PC-9 (cell line): Measurements from ENCODE around the gene ATF6. TPM values are rescaled to one million over a fixed set of nuclear protein-coding genes. Genes with fewer than 3 reads are reported as not detected.

Experiments used
- BruUV-seq: library from RNA; stranded (reverse); fragments of 400-500 nt; replicated peaks from 2 replicates; lab custom pipeline; 2021; lab: Mats Ljungman, UMichigan
- CTCF ChIA-PET: fragments of 300-600 bp; sonication (Branson Sonifier 250); formaldehyde crosslinking; loops from one replicate; lab custom pipeline; 2022; ENCODE audit warnings: antibody characterized with exemption; lab: Charles Lee
- POLR2A ChIA-PET: fragments of 300-600 bp; sonication (Branson Sonifier 250); formaldehyde crosslinking; loops from one replicate; lab custom pipeline; 2022; ENCODE audit warnings: antibody characterized with exemption; ENCODE audit not compliant: unreplicated experiment; lab: Charles Lee
- DNase-seq, 2 experiments: peaks; one replicate each; pipeline versions ENCODE4 v3.0.0 to v3.0.0-alpha.2; 2015 to 2022; ENCODE audit warnings: mixed read lengths in 1 of 2
- H2AFZ ChIP-seq: fragments of 200-600 bp; sonication (generic); 2 replicates; pipeline ENCODE4 v1.8.1; 2017; ENCODE audit warnings: antibody characterized with exemption
- H3F3A ChIP-seq: fragments of 200-600 bp; sonication (generic); 2 replicates; pipeline ENCODE4 v1.8.1; 2017; ENCODE audit warnings: antibody characterized with exemption, mild to moderate bottlenecking, low read depth; ENCODE audit not compliant: insufficient read depth
- H3K27ac ChIP-seq: fragments of 200-600 bp; sonication (generic); 2 replicates; pipeline ENCODE4 v1.6.1; 2016; ENCODE audit warnings: mixed run types
- H3K27me3 ChIP-seq: fragments of 200-600 bp; sonication (generic); 2 replicates; pipeline ENCODE4 v1.6.1; 2016; ENCODE audit warnings: low read depth, mixed run types; ENCODE audit not compliant: insufficient read depth
- H3K36me3 ChIP-seq: fragments of 200-600 bp; sonication (generic); 2 replicates; pipeline ENCODE4 v1.6.1; 2016; ENCODE audit warnings: low read depth, mixed run types
- H3K4me1 ChIP-seq: fragments of 200-600 bp; sonication (generic); replicated peaks from 2 replicates; pipeline ENCODE4 v1.6.1; 2016; ENCODE audit warnings: mixed run types; ENCODE audit not compliant: insufficient read depth
- H3K4me2 ChIP-seq: fragments of 200-600 bp; sonication (generic); 2 replicates; pipeline ENCODE4 v1.6.1; 2017; ENCODE audit warnings: mixed run types
- H3K4me3 ChIP-seq: fragments of 200-600 bp; sonication (generic); 2 replicates; pipeline ENCODE4 v1.6.1; 2016; ENCODE audit warnings: mixed run types
- H3K79me2 ChIP-seq: fragments of 200-600 bp; sonication (generic); 2 replicates; pipeline ENCODE4 v1.6.1; 2017; ENCODE audit warnings: low read depth, mixed run types
- H3K9me2 ChIP-seq: fragments of 200-600 bp; sonication (generic); 2 replicates; pipeline ENCODE4 v1.8.1; 2017; ENCODE audit warnings: mild to moderate bottlenecking; ENCODE audit not compliant: insufficient read depth
- H3K9me3 ChIP-seq: fragments of 200-600 bp; sonication (generic); 2 replicates; pipeline ENCODE4 v1.8.1; 2016; ENCODE audit warnings: low read depth; ENCODE audit not compliant: insufficient read depth
- H4K20me1 ChIP-seq: fragments of 200-600 bp; sonication (generic); 2 replicates; pipeline ENCODE4 v1.8.1; 2017; ENCODE audit not compliant: insufficient read depth
- EZH2 ChIP-seq: fragments of 200-600 bp; sonication (generic); IDR thresholded peaks from 2 replicates; pipeline ENCODE4 v1.8.0; 2017; ENCODE audit warnings: antibody characterized with exemption, low read depth
- intact Hi-C: fragments of 100-400 bp; cut with micrococcal nuclease; formaldehyde crosslinking; loops from one replicate; pipeline ENCODE4 v1.10.0; 2022; ENCODE audit not compliant: unreplicated experiment
- total RNA-seq: library from RNA; stranded (reverse); gene quantifications from 2 replicates; pipeline ENCODE4 v1.2.3, GENCODE V29; 2021
- TF ChIP-seq, protein P1 (sequence below): fragments of 200-600 bp; sonication (generic); conservative IDR thresholded peaks from 2 replicates; pipeline ENCODE4 v1.6.1; 2017; ENCODE audit warnings: mixed run types, antibody characterized with exemption, mild to moderate bottlenecking, moderate library complexity

Gene ATF6
- total RNA-seq, 1 experiment from 2014 or later = 19.5 TPM

DNA sequence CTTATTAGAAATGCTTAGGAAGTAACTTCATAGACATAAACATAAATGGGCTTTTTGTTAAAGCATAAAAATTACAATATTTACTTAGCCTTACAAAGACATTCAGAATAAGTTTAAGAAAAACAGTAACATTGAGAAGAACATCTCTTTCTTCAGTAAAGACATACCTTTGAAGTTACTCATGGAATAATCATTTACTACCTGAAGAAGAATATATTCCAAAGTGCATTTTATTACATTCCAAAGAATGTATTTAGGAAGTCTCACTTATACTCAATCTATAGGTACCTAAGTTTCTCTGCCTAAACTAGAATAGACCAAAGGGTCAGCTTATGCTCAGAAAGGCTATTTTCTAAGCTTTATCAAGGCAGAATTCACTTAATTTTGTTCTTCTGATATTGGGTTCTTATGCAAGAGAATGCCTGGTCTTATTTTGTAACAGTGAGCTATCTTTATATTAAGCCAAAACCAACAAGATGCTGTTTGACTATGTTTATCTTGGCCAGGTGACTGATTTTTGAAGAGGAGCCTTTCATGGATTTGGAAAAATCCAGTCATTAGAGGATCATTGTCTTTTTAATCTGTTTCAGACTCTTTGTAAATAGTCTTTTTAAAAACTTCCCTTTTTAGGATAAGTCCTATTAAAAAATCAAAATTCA lies 147.5 kb downstream of the ATF6 start:
- no peak overlapping the region for H3K27ac ChIP-seq
- H3K27me3 ChIP-seq = no peaks in the 10 kb centered on the region
- no peaks in the 10 kb centered on the region for H3K4me1 ChIP-seq
- ChIA-PET CTCF (no interaction called here), POLR2A (no interaction called here)
- no peaks in the 10 kb centered on the region for H3K79me2 ChIP-seq
- H2AFZ ChIP-seq = no peak overlapping the region
- H3K36me3 ChIP-seq = no peaks in the 10 kb centered on the region; the same call in 1 of the 2 replicates
- H4K20me1 ChIP-seq = no peaks in the 10 kb centered on the region
- BruUV-seq = no TSS peak
- H3K9me2 ChIP-seq = no peaks in the 10 kb centered on the region
- H3K9me3 ChIP-seq = no peaks in the 10 kb centered on the region
- intact Hi-C loops = no loop called here
- no peak overlapping the region for H3K4me3 ChIP-seq
- H3K4me2 ChIP-seq = no peak overlapping the region
- TF ChIP-seq EZH2 = no peak
- TF ChIP-seq, protein P1, sequence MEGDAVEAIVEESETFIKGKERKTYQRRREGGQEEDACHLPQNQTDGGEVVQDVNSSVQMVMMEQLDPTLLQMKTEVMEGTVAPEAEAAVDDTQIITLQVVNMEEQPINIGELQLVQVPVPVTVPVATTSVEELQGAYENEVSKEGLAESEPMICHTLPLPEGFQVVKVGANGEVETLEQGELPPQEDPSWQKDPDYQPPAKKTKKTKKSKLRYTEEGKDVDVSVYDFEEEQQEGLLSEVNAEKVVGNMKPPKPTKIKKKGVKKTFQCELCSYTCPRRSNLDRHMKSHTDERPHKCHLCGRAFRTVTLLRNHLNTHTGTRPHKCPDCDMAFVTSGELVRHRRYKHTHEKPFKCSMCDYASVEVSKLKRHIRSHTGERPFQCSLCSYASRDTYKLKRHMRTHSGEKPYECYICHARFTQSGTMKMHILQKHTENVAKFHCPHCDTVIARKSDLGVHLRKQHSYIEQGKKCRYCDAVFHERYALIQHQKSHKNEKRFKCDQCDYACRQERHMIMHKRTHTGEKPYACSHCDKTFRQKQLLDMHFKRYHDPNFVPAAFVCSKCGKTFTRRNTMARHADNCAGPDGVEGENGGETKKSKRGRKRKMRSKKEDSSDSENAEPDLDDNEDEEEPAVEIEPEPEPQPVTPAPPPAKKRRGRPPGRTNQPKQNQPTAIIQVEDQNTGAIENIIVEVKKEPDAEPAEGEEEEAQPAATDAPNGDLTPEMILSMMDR = no peak
- no peak for DNase-seq
- H3F3A ChIP-seq = no peaks in the 10 kb centered on the region

DNA sequence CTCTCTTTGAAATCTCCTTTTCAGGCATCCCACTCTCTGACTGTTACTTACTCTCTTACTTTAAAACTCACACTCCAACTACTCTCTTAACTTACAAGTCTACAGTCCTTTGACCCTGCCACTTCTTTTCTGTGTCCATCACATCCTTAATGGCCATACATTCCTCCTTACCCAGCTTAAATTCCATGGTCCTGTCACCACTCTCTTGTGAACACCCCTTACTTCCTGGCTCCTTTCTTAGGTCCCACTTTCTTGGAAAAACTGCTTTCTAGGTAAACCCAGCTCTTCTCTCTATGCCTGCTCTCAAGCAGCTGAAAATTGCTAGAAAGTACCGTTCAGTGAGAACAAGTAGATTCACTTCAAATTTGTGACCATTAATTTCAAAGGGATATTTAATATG lies 148.5 kb downstream of the ATF6 start:
- Histone ChIP-seq H3K27me3 (no peaks in the 10 kb centered on the region), H3K27ac (no peak overlapping the region), H3K9me2 (no peaks in the 10 kb centered on the region), H3F3A (no peaks in the 10 kb centered on the region), H2AFZ (no peak overlapping the region), H3K79me2 (no peaks in the 10 kb centered on the region), H3K36me3 (no peaks in the 10 kb centered on the region; the same call in 1 of the 2 replicates), H3K4me2 (no peak overlapping the region), H4K20me1 (no peaks in the 10 kb centered on the region), H3K4me3 (no peak overlapping the region), H3K4me1 (no peaks in the 10 kb centered on the region), H3K9me3 (no peaks in the 10 kb centered on the region)
- intact Hi-C loops = no loop called here
- CTCF ChIA-PET = no interaction called here
- no peak for DNase-seq
- no peak for TF ChIP-seq EZH2
- TF ChIP-seq, protein P1 = no peak
- BruUV-seq = no TSS peak
- POLR2A ChIA-PET = interaction anchor here (0.6 to 0.8 kb wide), 2 partner anchors 8 to 25 kb away, joined by 5 to 13 read pairs; no protein-coding TSS in a partner anchor

DNA sequence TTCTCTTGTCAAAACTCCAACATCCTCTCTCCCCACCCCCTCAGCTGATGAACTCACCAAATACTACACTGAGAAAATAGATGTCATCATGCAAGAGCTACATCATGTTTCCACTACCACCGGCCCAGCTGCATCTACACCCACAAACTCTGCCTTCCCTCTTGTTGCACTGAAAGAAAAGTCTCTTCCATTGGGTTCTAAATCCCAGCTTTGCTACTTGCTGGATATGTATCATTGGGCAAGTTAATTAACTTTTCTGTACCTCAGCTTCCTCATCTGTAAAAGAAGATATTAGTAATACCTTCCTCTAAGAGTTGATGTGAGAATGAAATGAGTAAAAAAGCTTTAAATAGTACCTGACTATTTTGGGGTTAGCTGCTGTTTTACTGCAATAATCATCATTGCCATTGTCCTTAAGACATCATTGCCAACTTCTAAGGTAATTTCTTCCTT lies 149.0 kb downstream of the ATF6 start:
- no peak overlapping the region for H2AFZ ChIP-seq
- H3K4me1 ChIP-seq = no peaks in the 10 kb centered on the region
- H3K9me3 ChIP-seq = no peaks in the 10 kb centered on the region
- H3K27me3 ChIP-seq = no peaks in the 10 kb centered on the region
- ChIA-PET POLR2A (interaction anchor here (0.6 to 0.8 kb wide), 2 partner anchors 8 to 25 kb away, joined by 5 to 13 read pairs; no protein-coding TSS in a partner anchor), CTCF (no interaction called here)
- H3K4me2 ChIP-seq = no peak overlapping the region
- H3K4me3 ChIP-seq = no peak overlapping the region
- intact Hi-C loops = no loop called here
- no peak for DNase-seq
- no TSS peak for BruUV-seq
- no peaks in the 10 kb centered on the region for H3F3A ChIP-seq
- H3K36me3 ChIP-seq = no peaks in the 10 kb centered on the region; the same call in 1 of the 2 replicates
- no peaks in the 10 kb centered on the region for H4K20me1 ChIP-seq
- TF ChIP-seq, protein P1 = no peak
- no peak for TF ChIP-seq EZH2
- no peaks in the 10 kb centered on the region for H3K9me2 ChIP-seq
- H3K79me2 ChIP-seq = no peaks in the 10 kb centered on the region
- no peak overlapping the region for H3K27ac ChIP-seq
